Measurements from ENCODE around the gene IL17RE.

Gene IL17RE

GRCh38 chr3:9908286-9908685, 5.6 kb downstream of the IL17RE start:
- no peak for DNase-seq

DNA sequence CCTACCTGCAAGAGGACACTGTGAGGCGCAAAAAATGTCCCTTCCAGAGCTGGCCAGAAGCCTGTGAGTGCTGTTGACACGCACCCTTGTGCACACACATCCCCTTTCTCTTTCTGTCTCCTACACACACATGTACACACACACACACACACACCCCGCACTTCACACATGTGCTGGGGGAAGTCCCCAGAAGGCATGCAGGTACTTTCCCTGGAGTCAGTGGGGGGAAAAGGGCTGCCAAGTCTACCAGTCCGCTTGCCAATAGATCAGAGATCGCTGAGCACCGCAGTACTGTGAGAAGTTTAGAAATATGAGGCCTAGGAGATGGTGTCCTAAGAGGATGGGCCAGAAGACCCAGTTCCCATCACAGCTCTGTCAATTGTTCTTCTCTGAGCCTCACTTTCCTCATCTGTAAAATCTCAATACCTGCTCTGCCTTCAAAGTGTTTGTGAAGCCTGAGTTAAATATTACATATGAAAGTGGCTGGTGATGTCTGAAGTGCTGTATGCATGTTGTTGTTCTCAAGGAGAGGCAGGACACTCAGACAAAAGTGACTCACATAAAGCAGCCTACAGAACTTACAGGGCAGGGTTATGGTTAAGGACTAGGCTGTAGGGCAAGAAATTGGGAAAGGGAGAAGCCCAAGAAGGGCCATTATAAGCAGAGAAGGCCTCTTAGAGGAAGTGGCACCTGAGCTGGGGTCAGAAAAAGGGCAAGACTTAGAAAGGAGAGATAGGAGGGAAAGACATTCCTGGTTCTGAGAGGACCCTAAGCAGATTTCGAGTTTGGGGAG, 6.8 kb downstream of the IL17RE start:
- DNase-seq, result no peak

GRCh38 chr3:9911863-9912262, 9.2 kb downstream of the IL17RE start:
- DNase-seq, result no peak

DNA sequence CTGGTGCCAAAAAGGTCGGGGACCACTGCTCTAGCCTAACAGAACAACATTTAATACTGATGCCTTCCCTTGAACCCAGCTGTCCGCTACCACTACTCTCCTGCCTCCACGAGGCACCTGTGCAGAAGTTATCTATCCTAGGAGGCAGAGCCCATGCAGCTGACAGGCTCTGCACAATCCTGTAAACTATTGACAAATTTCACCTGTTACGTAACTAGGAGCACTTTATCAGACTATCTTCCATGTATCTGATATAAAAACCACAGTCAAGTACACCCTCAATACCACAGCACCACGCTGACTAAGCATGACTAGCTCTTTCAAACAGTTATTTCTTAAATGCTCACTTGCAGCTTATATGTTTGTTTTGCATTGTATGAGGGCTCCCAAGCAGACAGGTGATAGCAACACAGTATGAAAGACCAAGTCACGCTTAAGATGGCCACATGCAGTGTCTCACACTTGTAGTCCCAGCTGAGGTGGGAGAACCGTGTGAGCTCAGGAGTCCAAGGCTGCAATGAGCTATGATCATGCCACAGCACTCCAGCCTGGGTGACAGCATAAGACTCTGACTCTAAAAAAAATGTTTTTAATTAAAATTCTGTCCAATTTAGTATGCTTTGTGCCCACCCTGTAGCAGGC, 9.8 kb downstream of the IL17RE start:
- DNase-seq, result no peak

GRCh38 chr3:9913601-9914000, 11.0 kb downstream of the IL17RE start:
- no peak for DNase-seq

DNA sequence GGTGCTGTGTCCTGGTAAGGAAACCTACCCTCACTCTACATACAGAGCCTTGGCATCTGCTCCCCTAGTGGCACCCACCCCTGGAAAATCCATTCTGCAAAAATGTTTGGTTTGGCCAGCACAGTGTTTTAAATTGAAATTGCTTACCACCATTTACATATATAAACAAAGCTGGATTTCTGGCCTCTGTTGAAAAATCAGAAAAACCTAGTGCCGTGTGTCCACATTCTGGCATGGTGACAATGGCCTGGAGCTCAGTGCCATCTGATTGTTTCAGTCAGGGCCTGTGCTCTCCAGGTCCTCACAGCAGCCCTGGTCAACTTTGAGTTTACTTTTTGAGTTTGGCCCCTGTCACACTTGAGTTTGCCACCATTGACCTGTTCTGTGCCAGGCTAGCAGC, 11.4 kb downstream of the IL17RE start:
- no peak for DNase-seq

DNA sequence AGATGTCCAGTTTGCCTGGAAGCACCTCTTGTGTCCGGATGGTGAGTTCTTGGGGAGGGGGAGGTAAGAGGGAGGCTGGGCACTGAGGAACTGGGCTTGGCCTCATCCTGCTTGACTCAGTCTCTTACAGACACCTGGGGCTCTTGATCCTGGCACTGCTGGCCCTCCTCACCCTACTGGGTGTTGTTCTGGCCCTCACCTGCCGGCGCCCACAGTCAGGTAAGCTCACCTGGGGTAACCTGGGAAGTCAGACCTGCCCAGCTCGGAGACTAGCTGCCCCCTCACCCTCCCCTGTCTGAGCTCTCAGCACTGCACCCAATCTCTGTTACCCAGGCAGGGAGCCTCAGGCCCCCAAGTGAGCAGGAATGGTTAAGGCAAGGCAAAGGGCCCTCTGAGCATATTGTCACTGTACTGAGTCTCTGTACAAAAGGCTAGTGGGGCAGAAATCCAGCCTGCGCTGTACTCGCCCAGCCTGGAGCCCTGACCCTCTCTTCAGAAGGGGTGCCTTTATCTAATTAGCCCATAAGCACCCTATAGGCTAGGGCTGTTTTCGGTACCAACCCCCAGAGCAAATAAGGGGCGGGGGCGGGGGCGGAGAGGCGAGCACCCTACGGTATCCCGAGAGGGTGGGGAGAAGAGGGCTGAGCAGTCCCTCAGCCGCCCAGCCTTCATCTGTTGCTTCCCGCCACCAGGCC, 12.1 kb downstream of the IL17RE start:
- peak; percentile 69 for DNase-seq

- DNase-seq, result peak; percentile 73
Measured at GRCh38 chr3:9915254-9916141, 12.8 kb downstream of the IL17RE start.

DNA sequence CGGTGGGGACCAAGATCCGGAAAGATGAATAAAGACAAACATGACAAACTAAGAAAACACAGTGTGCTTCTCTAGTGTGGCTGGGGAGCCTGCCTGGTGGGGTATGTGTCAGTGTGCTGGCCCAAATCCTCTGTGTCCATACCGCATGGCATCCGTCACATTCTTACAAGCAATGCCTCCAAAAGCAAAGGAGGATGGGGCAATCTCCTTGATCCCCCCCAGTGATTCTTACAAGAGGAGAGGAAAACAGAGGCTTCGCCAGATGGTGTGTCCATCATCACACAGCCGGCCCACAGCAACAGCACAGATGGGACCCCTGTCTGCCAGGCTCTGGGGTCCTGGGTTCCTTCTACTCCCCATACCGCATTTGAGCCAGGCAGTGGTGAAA, 13.7 kb downstream of the IL17RE start:
- DNase-seq, result no peak

DNA sequence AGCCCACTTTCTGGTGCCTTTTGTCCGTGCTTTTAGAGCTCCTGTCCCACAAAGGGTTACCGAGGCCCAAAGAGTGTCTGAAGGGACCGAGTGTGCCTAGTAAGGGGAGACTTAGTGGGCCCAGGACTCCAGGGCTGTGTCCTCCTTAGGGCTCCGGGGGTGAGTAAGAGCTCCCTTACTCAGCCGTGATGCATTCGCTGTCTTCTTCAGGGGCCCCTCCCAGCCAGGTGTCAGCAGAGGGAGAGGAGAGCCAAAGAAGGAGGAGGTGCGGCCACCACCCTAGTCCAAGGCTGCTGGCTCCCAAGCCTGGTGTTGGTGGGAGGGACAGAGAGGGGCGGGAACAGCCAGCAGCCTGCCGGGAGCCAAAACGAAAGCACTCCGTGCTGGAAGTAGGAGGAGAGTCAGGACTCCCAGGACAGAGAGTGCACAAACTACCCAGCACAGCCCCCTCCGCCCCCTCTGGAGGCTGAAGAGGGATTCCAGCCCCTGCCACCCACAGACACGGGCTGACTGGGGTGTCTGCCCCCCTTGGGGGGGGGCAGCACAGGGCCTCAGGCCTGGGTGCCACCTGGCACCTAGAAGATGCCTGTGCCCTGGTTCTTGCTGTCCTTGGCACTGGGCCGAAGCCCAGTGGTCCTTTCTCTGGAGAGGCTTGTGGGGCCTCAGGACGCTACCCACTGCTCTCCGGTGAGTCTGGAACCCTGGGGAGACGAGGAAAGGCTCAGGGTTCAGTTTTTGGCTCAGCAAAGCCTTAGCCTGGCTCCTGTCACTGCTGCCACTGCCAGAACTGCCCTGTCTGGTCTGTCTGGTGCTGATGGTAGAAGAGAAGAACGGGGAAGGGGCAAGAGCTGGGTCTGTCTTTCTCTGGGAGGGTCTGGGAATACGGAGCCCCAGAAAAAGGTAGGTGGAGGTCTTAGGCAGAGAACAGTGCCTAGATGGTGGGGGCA, 14.4 kb downstream of the IL17RE start, which contains the start of gene IL17RC:
Gene IL17RC, plus strand, starts transcription at position 365 of the 947 bp plus-strand sequence. Its CDS starts 218 bp downstream, at position 583.
- peak; percentile 84 for DNase-seq

DNA sequence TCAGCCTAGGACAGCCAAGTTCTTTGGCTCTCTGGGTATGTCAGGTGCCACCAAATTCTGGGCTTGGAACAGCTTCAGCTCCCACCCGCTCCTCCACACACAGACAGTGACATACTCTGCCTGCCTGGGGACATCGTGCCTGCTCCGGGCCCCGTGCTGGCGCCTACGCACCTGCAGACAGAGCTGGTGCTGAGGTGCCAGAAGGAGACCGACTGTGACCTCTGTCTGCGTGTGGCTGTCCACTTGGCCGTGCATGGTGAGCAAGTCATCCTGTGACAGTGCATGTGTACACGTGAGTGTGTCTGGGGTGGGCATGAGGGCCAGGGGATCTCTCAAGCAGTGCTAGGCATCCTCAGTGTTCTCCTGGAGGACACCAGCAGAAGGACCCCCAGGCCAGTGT, 15.2 kb downstream of the IL17RE start:
- no peak for DNase-seq

- DNase-seq, result no peak
Measured at GRCh38 chr3:9918261-9919038, 15.8 kb downstream of the IL17RE start.

GRCh38 chr3:9928158-9928557, 25.5 kb downstream of the IL17RE start:
- no peak for DNase-seq

- DNase-seq, result no peak
Measured at GRCh38 chr3:9930804-9931418, 28.3 kb downstream of the IL17RE start.

GRCh38 chr3:9932535-9932842, 29.8 kb downstream of the IL17RE start:
- DNase-seq, result no peak

DNA sequence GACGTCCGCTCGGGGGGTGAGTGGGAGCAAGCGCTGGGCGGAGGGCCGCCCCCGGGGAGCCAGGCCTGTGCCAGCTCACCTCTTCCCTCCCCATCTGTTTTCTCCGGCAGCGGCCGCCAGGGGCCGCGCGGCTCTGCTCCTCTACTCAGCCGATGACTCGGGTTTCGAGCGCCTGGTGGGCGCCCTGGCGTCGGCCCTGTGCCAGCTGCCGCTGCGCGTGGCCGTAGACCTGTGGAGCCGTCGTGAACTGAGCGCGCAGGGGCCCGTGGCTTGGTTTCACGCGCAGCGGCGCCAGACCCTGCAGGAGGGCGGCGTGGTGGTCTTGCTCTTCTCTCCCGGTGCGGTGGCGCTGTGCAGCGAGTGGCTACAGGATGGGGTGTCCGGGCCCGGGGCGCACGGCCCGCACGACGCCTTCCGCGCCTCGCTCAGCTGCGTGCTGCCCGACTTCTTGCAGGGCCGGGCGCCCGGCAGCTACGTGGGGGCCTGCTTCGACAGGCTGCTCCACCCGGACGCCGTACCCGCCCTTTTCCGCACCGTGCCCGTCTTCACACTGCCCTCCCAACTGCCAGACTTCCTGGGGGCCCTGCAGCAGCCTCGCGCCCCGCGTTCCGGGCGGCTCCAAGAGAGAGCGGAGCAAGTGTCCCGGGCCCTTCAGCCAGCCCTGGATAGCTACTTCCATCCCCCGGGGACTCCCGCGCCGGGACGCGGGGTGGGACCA, 30.4 kb downstream of the IL17RE start:
- DNase-seq, result peak; percentile 69

GRCh38 chr3:9933561-9934234, 31.1 kb downstream of the IL17RE start, which contains the start of gene CRELD1:
TSS of gene CRELD1 (plus strand) at chr3:9933834. CDS start at chr3:9934439, 605 bp downstream.
- DNase-seq, result peak; percentile 94

- DNase-seq, result peak; percentile 39
Measured at GRCh38 chr3:9934235-9934621, 31.6 kb downstream of the IL17RE start.

- no peak for DNase-seq
Measured at GRCh38 chr3:9934993-9935392, 32.3 kb downstream of the IL17RE start.

Data from NCI-H146 (cell line).